Measurements from ENCODE around the gene ANK3. TPM values are rescaled to one million over a fixed set of nuclear protein-coding genes. Genes with fewer than 3 reads are reported as not detected.
"Not testable (repeated sequence)": the region's sequence is repeated elsewhere in the genome, so short reads cannot be mapped to it uniquely, and the experiment has no call there.

The ANK3 gene
- total and polyA plus RNA-seq, 8 donors, result 3.3 to 28.5 (median 17.3) TPM

- Histone ChIP-seq H3K36me3 (no peaks in the 10 kb centered on the region), H3K4me1 (peaks cover 15 to 43% (median 42%) of the 10 kb centered on the region in 3 donors), H3K27me3 (no peaks in the 10 kb centered on the region), H3K9me3 (no peaks in the 10 kb centered on the region), H3K4me3 (no peak overlapping the region), H3K27ac (peak overlapping the region in 1 of 4 donors; percentile 32)
- 8 to 12% methylated on average over 3 of the region's 3 CpGs for WGBS, 2 donors
- DNase-seq (no peak), FAIRE-seq (no peak), ATAC-seq (peak; percentile 45 to 76 (median 66))
- intact Hi-C loops (cut with DNase I), result no loop called here
- no peak for TF ChIP-seq CTCF (IDR thresholded peaks at IDR 0.05)
These were observed 349.5 kb downstream of the ANK3 start for GRCh38 chr10:60040014-60040662.

GRCh38 chr10:60035984-60036383 lies 353.7 kb downstream of the ANK3 start:
- no peaks in the 10 kb centered on the region for H3K27me3 ChIP-seq
- 95 to 96% methylated on average over 1 of the region's 1 CpG for WGBS, 2 donors
- intact Hi-C loops (cut with DNase I), result loop anchor here (10.0 kb wide), 3 partner anchors 161 to 411 kb away; no protein-coding TSS in a partner anchor

GRCh38 chr10:60035375-60035774 lies 354.3 kb downstream of the ANK3 start:
- H3K4me3 ChIP-seq, H3K27ac ChIP-seq, H3K36me3 ChIP-seq, H3K9me3 ChIP-seq, H3K27me3 ChIP-seq, FAIRE-seq: not testable (repeated sequence)
- H3K4me1 ChIP-seq, result peaks cover 0 to 17% (median 8%) of the 10 kb centered on the region in 3 donors
- DNase-seq (peak in 2 of 6 donors; percentile 30), ATAC-seq (peak in 2 of 4 donors; percentile 59 to 64)
- intact Hi-C loops (cut with DNase I), result loop anchor here (10.0 kb wide), 3 partner anchors 161 to 411 kb away; no protein-coding TSS in a partner anchor
- 37 to 48% methylated on average over 5 of the region's 5 CpGs for WGBS, 2 donors

More at GRCh38 chr10:60035984-60036383, 353.7 kb downstream of the ANK3 start:
- ATAC-seq (no peak), DNase-seq (no peak), FAIRE-seq (no peak)
- H3K27ac ChIP-seq, result no peak overlapping the region
- TF ChIP-seq CTCF (IDR thresholded peaks at IDR 0.05), result no peak
- no peak overlapping the region for H3K4me3 ChIP-seq
- no peaks in the 10 kb centered on the region for H3K9me3 ChIP-seq
- no peaks in the 10 kb centered on the region for H3K36me3 ChIP-seq
- H3K4me1 ChIP-seq, result peaks cover 0 to 23% (median 14%) of the 10 kb centered on the region in 3 donors

GRCh38 chr10:60032723-60033122 lies 357.0 kb downstream of the ANK3 start:
- ATAC-seq, result peak; percentile 93 to 95 (median 94)
- no peaks in the 10 kb centered on the region for H3K36me3 ChIP-seq
- peak; percentile 77 for FAIRE-seq

GRCh38 chr10:60031664-60032063 lies 358.0 kb downstream of the ANK3 start:
- intact Hi-C loops (cut with DNase I), result loop anchor here (10.0 kb wide), 3 partner anchors 157 to 407 kb away; no protein-coding TSS in a partner anchor
- FAIRE-seq (no peak), DNase-seq (no peak)

More at GRCh38 chr10:60032723-60033122, 357.0 kb downstream of the ANK3 start:
- intact Hi-C loops (cut with DNase I), result loop anchor here (10.0 kb wide), 3 partner anchors 158 to 408 kb away; no protein-coding TSS in a partner anchor
- Histone ChIP-seq H3K27me3 (no peaks in the 10 kb centered on the region), H3K4me1 (peaks cover 0 to 6% (median 0%) of the 10 kb centered on the region in 3 donors), H3K9me3 (no peaks in the 10 kb centered on the region), H3K27ac (no peak overlapping the region), H3K4me3 (no peak overlapping the region)
- 12 to 26% methylated on average over 1 of the region's 1 CpG for WGBS, 2 donors
- peak in 3 of 4 donors; percentile 20 to 38 (median 31) for TF ChIP-seq CTCF (IDR thresholded peaks at IDR 0.05)
- peak in 3 of 6 donors; percentile 45 to 58 (median 52) for DNase-seq

More at GRCh38 chr10:60031664-60032063, 358.0 kb downstream of the ANK3 start:
- H3K36me3 ChIP-seq, result no peaks in the 10 kb centered on the region
- no peaks in the 10 kb centered on the region for H3K9me3 ChIP-seq
- no peak overlapping the region for H3K27ac ChIP-seq
- H3K4me1 ChIP-seq, result peaks cover 0 to 6% (median 0%) of the 10 kb centered on the region in 3 donors
- TF ChIP-seq CTCF (IDR thresholded peaks at IDR 0.05), result no peak
- H3K4me3 ChIP-seq, result no peak overlapping the region
- peak in 2 of 4 donors; percentile 31 to 53 for ATAC-seq
- H3K27me3 ChIP-seq, result no peaks in the 10 kb centered on the region

Data from pancreas (tissue), 10 donors.